Keratinocyte (primary cell): ENCODE measurements around the gene ARL6IP4. TPM values are rescaled to one million over a fixed set of nuclear protein-coding genes. Genes with fewer than 3 reads are reported as not detected.

ENCODE experiments used
- DNase-seq: peaks from one replicate; pipeline ENCODE4 v3.0.0-alpha.2; 2011; ENCODE audit warnings: low read depth, missing footprints, low spot score
- FAIRE-seq: peaks from 2 replicates; lab custom pipeline; 2011; peaks lifted over from hg19 to GRCh38; lab: Jason Lieb, UNC
- H2AFZ ChIP-seq: 2 replicates; pipeline ENCODE4 v1.6.0; 2012; ENCODE audit warnings: low read length, control low read depth, inconsistent platforms; ENCODE audit not compliant: control insufficient read depth
- H3K27ac ChIP-seq: 2 replicates; pipeline ENCODE4 v1.5.1; 2011; ENCODE audit warnings: low read length; ENCODE audit not compliant: control insufficient read depth, insufficient read depth
- H3K27me3 ChIP-seq: 3 replicates; pipeline ENCODE4 v1.6.0; 2011; ENCODE audit warnings: low read length; ENCODE audit not compliant: control insufficient read depth, insufficient read depth; ENCODE audit errors: extremely low read depth
- H3K36me3 ChIP-seq, 2 experiments: 2 replicates in 1 of 2; 3 replicates in 1 of 2; pipeline ENCODE4 v1.5.1; 2011; ENCODE audit warnings: low read length in 2 of 2, mild to moderate bottlenecking in 1 of 2; ENCODE audit not compliant: control insufficient read depth in 2 of 2, insufficient read depth in 2 of 2; ENCODE audit errors: extremely low read depth in 1 of 2
- H3K4me1 ChIP-seq: 3 replicates; pipeline ENCODE4 v1.5.1; 2011; ENCODE audit warnings: low read length; ENCODE audit not compliant: control insufficient read depth, insufficient read depth; ENCODE audit errors: extremely low read depth
- H3K4me2 ChIP-seq: 3 replicates; pipeline ENCODE4 v1.6.0; 2011; ENCODE audit warnings: low read depth, low read length; ENCODE audit not compliant: control insufficient read depth, insufficient read depth; ENCODE audit errors: extremely low read depth
- H3K4me3 ChIP-seq, 3 experiments: fragments of 200-600 bp in 1 of 3; sonication (generic) in 1 of 3; 2 replicates in 2 of 3; 3 replicates in 1 of 3; pipeline ENCODE4 v1.5.1; 2011 to 2016; ENCODE audit warnings: low read length in 3 of 3, mild to moderate bottlenecking in 3 of 3, control low read depth in 2 of 3, inconsistent platforms in 1 of 3, low read depth in 1 of 3, mixed read lengths in 1 of 3, mixed run types in 1 of 3, moderate library complexity in 1 of 3; ENCODE audit not compliant: control insufficient read depth in 2 of 3, insufficient read depth in 2 of 3; ENCODE audit errors: extremely low read depth in 1 of 3
- H3K79me2 ChIP-seq: 2 replicates; pipeline ENCODE4 v1.6.0; 2012; ENCODE audit warnings: low read length; ENCODE audit not compliant: control insufficient read depth, insufficient read depth
- H3K9ac ChIP-seq: 3 replicates; pipeline ENCODE4 v1.6.0; 2011; ENCODE audit warnings: low read length; ENCODE audit not compliant: control insufficient read depth, insufficient read depth; ENCODE audit errors: extremely low read depth
- H3K9me1 ChIP-seq: 3 replicates; pipeline ENCODE4 v1.6.0; 2011; ENCODE audit warnings: low read length; ENCODE audit not compliant: control insufficient read depth, insufficient read depth; ENCODE audit errors: extremely low read depth
- H3K9me3 ChIP-seq: 2 replicates; pipeline ENCODE4 v1.5.1; 2012; ENCODE audit warnings: low read depth, low read length; ENCODE audit not compliant: control insufficient read depth
- H4K20me1 ChIP-seq: 3 replicates; pipeline ENCODE4 v1.6.0; 2011; ENCODE audit warnings: low read length; ENCODE audit not compliant: control insufficient read depth, insufficient read depth; ENCODE audit errors: extremely low read depth
- CTCF ChIP-seq, 3 experiments: IDR thresholded peaks in 1 of 3; conservative IDR thresholded peaks in 1 of 3; optimal IDR thresholded peaks in 1 of 3; 2 replicates in 2 of 3; 3 replicates in 1 of 3; pipeline versions ENCODE3 to v1.5.1; 2011; ENCODE audit warnings: low read length in 3 of 3, mild to moderate bottlenecking in 3 of 3, moderate library complexity in 2 of 3, control low read depth in 1 of 3, inconsistent platforms in 1 of 3; ENCODE audit not compliant: insufficient read depth in 2 of 3; ENCODE audit errors: extremely low read depth in 1 of 3
- EZH2 ChIP-seq: IDR thresholded peaks from one replicate; pipeline ENCODE4 v1.6.1; 2012; ENCODE audit warnings: inconsistent platforms, mild to moderate bottlenecking, low read length, moderate library complexity
- dilution Hi-C: fragments of 300-500 bp; cut with MboI; formaldehyde crosslinking; loops from one replicate; pipeline ENCODE4 v1.7.0; 2020; ENCODE audit warnings: low sequenced_read_pairs; ENCODE audit not compliant: extremely low pct_ligation_motif_present
- polyA plus RNA-seq, 5 experiments: library from polyadenylated mRNA; depleted of rRNA in 3 of 5; stranded (reverse) in 3 of 5; stranded (forward) in 1 of 5; unstranded in 1 of 5; fragments of >200 nt; gene quantifications; 1 replicate in 1 of 5; 2 replicates in 3 of 5; 3 replicates in 1 of 5; pipeline versions ENCODE4 v1.2.1 to v1.2.3, GENCODE V29; 2011 to 2012; ENCODE audit warnings: missing spikeins in 2 of 5, low read depth in 1 of 5, low replicate concordance in 1 of 5

Gene ARL6IP4
- polyA plus RNA-seq, 1 donor (not counting 4 experiments of a cell fraction or from before 2014, with no cell fraction given) = 144 TPM

GRCh38 chr12:122934722-122935121 lies 45.8 kb upstream of the ARL6IP4 start:
- FAIRE-seq = no peak
- TF ChIP-seq EZH2 (no peak), CTCF (optimal IDR thresholded peaks at IDR 0.05 in 1 of 3, IDR thresholded peaks at IDR 0.05 in 1 of 3, conservative IDR thresholded peaks at IDR 0.05 in 1 of 3; ENCODE audit: extremely low read depth in 1 of 3, insufficient read depth in 2 of 3, low read length in 3 of 3) (no peak)

GRCh38 chr12:122935318-122935717 lies 45.2 kb upstream of the ARL6IP4 start:
- Histone ChIP-seq H3K4me1 (no peaks in the 10 kb centered on the region), H3K9ac (no peak overlapping the region), H3K9me3 (no peaks in the 10 kb centered on the region), H3K36me3 (peaks cover 0 to 1% of the 10 kb centered on the region in 2 experiments), H3K9me1 (no peaks in the 10 kb centered on the region), H3K79me2 (no peaks in the 10 kb centered on the region), H3K4me2 (no peak overlapping the region), H4K20me1 (no peaks in the 10 kb centered on the region), H3K27ac (no peak overlapping the region), H2AFZ (no peak overlapping the region), H3K4me3 (no peak overlapping the region), H3K27me3 (no peaks in the 10 kb centered on the region)
- TF ChIP-seq CTCF (optimal IDR thresholded peaks at IDR 0.05 in 1 of 3, IDR thresholded peaks at IDR 0.05 in 1 of 3, conservative IDR thresholded peaks at IDR 0.05 in 1 of 3; ENCODE audit: extremely low read depth in 1 of 3, insufficient read depth in 2 of 3, low read length in 3 of 3) (no peak), EZH2 (no peak)
- no peak for FAIRE-seq
- dilution Hi-C loops = no loop called here
- no peak for DNase-seq

More at GRCh38 chr12:122934722-122935121, 45.8 kb upstream of the ARL6IP4 start:
- H2AFZ ChIP-seq = no peak overlapping the region
- no peak overlapping the region for H3K9ac ChIP-seq
- no peak overlapping the region for H3K4me2 ChIP-seq
- no peak for DNase-seq
- no peaks in the 10 kb centered on the region for H3K9me1 ChIP-seq
- H3K27ac ChIP-seq = no peak overlapping the region
- no peak overlapping the region for H3K4me3 ChIP-seq
- H3K9me3 ChIP-seq = no peaks in the 10 kb centered on the region
- H3K36me3 ChIP-seq = peaks cover 0 to 1% of the 10 kb centered on the region in 2 experiments
- H3K79me2 ChIP-seq = no peaks in the 10 kb centered on the region
- H3K27me3 ChIP-seq = no peaks in the 10 kb centered on the region
- no peaks in the 10 kb centered on the region for H4K20me1 ChIP-seq
- no peaks in the 10 kb centered on the region for H3K4me1 ChIP-seq
- dilution Hi-C loops = no loop called here
